Colonic mucosa (tissue), 4 donors: ENCODE measurements around the gene SLC38A10. TPM values are rescaled to one million over a fixed set of nuclear protein-coding genes. Genes with fewer than 3 reads are reported as not detected.

Source experiments
- DNase-seq: peaks from one replicate; pipeline ENCODE4 v3.0.0-alpha.2; 2020
- H3K27ac ChIP-seq: fragments of 200-600 bp; one replicate; pipeline ENCODE4 v1.8.0; 2021
- H3K27me3 ChIP-seq: fragments of 200-600 bp; one replicate; pipeline ENCODE4 v1.8.0; 2021
- H3K36me3 ChIP-seq: fragments of 200-600 bp; one replicate; pipeline ENCODE4 v1.8.0; 2021
- H3K4me1 ChIP-seq: fragments of 200-600 bp; one replicate; pipeline ENCODE4 v1.8.0; 2021; ENCODE audit warnings: mild to moderate bottlenecking
- H3K4me3 ChIP-seq: fragments of 200-600 bp; one replicate; pipeline ENCODE4 v1.8.0; 2021
- H3K9ac ChIP-seq, 2 donors: one replicate each; pipeline ENCODE4 v1.7.0; 2013; ENCODE audit warnings: control low read depth in 2 of 2, low read depth in 2 of 2, low read length in 2 of 2
- H3K9me3 ChIP-seq: fragments of 200-600 bp; one replicate; pipeline ENCODE4 v1.8.0; 2021
- CTCF ChIP-seq: fragments of 200-600 bp; IDR thresholded peaks from one replicate; pipeline ENCODE4 v1.8.0; 2022; ENCODE audit warnings: antibody characterized with exemption, mild to moderate bottlenecking
- intact Hi-C: fragments of 100-400 bp; cut with DNase I; formaldehyde crosslinking; loops from one replicate; pipeline ENCODE4 v1.14.1; 2022
- total RNA-seq, 2 donors: library from RNA; stranded (reverse); fragmentation: NEBNext Ultra II Directional in 1 of 2; extraction: Animal tissue kit (Norgen Biotek cat#: 25700) in 1 of 2; gene quantifications; one replicate each; pipeline ENCODE4 v1.2.1, GENCODE V29; 2021
- donor health status: healthy.
- donor health status: DM: no; HTN: no; CAD: no.
- donor health status: DM: no; HTN: no; CAD: no.

Gene SLC38A10
- total RNA-seq, 2 donors from 2014 or later = 67.5 to 139 TPM

- Histone ChIP-seq H3K9me3 (no peaks in the 10 kb centered on the region), H3K4me1 (peaks cover 15% of the 10 kb centered on the region), H3K4me3 (no peak overlapping the region), H3K27me3 (no peaks in the 10 kb centered on the region), H3K36me3 (no peaks in the 10 kb centered on the region), H3K27ac (no peak overlapping the region), H3K9ac (no peak overlapping the region)
- DNase-seq = no peak
- no peak for TF ChIP-seq CTCF
- intact Hi-C loops = no loop called here
Observed at GRCh38 chr17:81313776-81314397, 18.8 kb upstream of the SLC38A10 start.

GRCh38 chr17:81312624-81313325, 17.7 kb upstream of the SLC38A10 start:
- TF ChIP-seq CTCF = no peak
- H3K4me1 ChIP-seq = peaks cover 15% of the 10 kb centered on the region
- no peaks in the 10 kb centered on the region for H3K9me3 ChIP-seq
- no peaks in the 10 kb centered on the region for H3K27me3 ChIP-seq
- H3K36me3 ChIP-seq = no peaks in the 10 kb centered on the region
- no peak overlapping the region for H3K9ac ChIP-seq
- no peak overlapping the region for H3K4me3 ChIP-seq
- no peak overlapping the region for H3K27ac ChIP-seq
- intact Hi-C loops = no loop called here
- no peak for DNase-seq

GRCh38 chr17:81311946-81312345, 16.8 kb upstream of the SLC38A10 start:
- DNase-seq = no peak
- Histone ChIP-seq H3K27me3 (no peaks in the 10 kb centered on the region), H3K36me3 (no peaks in the 10 kb centered on the region), H3K4me1 (peaks cover 15% of the 10 kb centered on the region), H3K27ac (no peak overlapping the region), H3K9me3 (no peaks in the 10 kb centered on the region), H3K4me3 (no peak overlapping the region), H3K9ac (no peak overlapping the region)
- intact Hi-C loops = no loop called here
- no peak for TF ChIP-seq CTCF

- no peak for DNase-seq
- intact Hi-C loops = no loop called here
- Histone ChIP-seq H3K4me1 (peaks cover 10% of the 10 kb centered on the region), H3K27ac (no peak overlapping the region), H3K27me3 (no peaks in the 10 kb centered on the region), H3K4me3 (no peak overlapping the region), H3K9me3 (no peaks in the 10 kb centered on the region), H3K36me3 (no peaks in the 10 kb centered on the region), H3K9ac (no peak overlapping the region)
- no peak for TF ChIP-seq CTCF
Observed at GRCh38 chr17:81310949-81311550, 15.9 kb upstream of the SLC38A10 start.

GRCh38 chr17:81309859-81310839, 15.0 kb upstream of the SLC38A10 start:
- no peaks in the 10 kb centered on the region for H3K27me3 ChIP-seq
- TF ChIP-seq CTCF = no peak
- peak overlapping the region; percentile 76 to 86 for H3K9ac ChIP-seq
- H3K27ac ChIP-seq = peak overlapping the region; percentile 62
- intact Hi-C loops = no loop called here
- no peak for DNase-seq
- H3K4me3 ChIP-seq = no peak overlapping the region
- no peaks in the 10 kb centered on the region for H3K36me3 ChIP-seq
- peaks cover 8% of the 10 kb centered on the region for H3K4me1 ChIP-seq
- H3K9me3 ChIP-seq = no peaks in the 10 kb centered on the region
